GM18508 (cell line): ENCODE measurements around the gene SPCS3.
A peak's percentile ranks its signal among the peaks of the same experiment; 100 is the strongest.
"Not testable (repeated sequence)": the region's sequence is repeated elsewhere in the genome, so short reads cannot be mapped to it uniquely, and the experiment has no call there.

ENCODE experiments used
- ATAC-seq: cut with Tn5 transposase; IDR thresholded peaks from one replicate; pipeline ENCODE4 v1.9.1; 2021; ENCODE audit warnings: moderate number of reproducible peaks; ENCODE audit not compliant: insufficient read depth, unreplicated experiment

Gene SPCS3

DNA sequence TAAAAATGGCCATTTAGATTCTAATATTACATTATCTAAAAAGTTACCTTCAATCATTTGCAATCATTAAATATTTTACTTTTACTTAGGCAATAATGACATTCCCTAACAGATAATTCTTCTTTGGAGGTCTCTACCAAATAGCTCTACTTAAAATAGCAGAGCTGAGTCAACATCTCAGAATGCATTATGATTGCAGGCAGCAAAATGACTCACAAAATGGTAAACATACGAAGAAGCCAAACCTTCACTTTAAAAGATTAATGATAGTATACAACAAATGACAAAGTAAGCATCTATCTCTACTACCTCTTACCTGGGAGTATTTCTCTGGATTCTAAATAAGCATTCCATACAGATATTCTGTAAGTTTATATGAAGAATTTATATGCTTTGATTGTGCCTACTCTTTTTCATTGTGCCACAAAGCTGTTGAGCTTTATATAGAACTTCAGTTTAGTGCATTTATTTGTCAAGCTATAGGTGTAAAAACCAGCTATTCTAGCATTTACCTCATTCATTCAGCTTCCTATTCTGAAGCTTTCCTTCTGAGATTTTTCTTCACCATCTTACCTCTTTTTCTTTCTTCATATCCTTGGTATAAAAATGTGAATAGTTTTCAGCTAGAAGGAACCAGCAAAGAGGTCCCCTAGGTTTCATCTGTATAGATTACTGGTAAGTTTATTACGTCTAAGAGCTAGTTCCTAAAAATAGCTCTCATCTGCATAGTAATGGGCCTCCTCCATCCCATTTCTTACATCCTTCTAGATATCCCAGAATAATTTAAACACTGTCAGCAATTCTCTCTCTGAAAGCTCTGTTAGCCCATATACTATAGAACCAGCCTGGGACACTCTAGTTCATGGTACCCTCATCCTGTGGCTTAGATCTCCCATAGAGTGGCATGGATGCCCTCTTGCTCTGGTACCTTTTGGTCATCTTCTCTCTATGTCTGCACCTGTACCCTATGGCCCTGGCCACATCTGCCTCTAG lies 17.2 kb upstream of the SPCS3 start:
- ATAC-seq: no peak

DNA sequence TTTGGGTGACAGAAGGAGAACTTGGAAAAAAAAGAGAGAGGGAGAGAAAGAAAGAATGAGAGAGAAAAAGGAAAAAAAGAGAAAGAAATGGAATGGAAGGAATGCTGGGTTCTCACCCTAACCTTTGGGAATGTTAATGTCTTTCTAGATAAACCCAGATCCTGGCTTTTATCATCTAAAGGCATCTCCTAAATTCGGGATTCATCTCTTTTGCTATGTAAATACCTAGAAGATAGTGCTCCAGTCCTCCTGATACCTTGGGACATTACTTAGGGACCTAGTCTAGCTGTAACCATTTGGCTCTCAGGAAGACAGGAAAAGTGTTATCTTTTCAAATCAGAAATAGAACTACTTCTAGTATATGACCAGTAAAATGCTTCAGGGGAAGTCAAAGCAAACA lies 15.8 kb upstream of the SPCS3 start:
- ATAC-seq: no peak

- ATAC-seq: no peak
These were observed 12.7 kb upstream of the SPCS3 start for GRCh38 chr4:176306837-176307665.

- no peak for ATAC-seq
These were observed 12.2 kb upstream of the SPCS3 start for GRCh38 chr4:176307666-176307930.

GRCh38 chr4:176308441-176308840 lies 11.3 kb upstream of the SPCS3 start:
- ATAC-seq: no peak

DNA sequence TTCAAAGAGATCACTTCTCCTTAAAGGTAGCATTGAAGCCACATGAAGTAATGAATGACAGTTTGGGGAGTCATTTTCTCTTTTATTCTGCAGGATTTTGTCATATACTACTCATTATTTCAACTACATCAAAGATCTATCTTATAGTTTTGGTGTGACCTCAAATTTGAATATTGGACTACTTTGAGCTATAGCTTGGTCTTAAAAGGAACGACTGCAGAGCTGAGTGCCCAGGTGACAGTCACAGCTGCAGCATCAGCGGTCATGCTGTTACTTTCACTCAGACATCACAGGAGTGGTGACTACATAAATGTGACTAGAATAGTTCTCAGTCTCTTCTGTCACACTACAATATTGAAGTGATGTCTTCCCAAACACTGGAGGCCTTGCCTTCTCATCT lies 10.7 kb upstream of the SPCS3 start:
- ATAC-seq: peak; percentile 96

GRCh38 chr4:176309772-176310171 lies 10.0 kb upstream of the SPCS3 start:
- ATAC-seq: no peak

- ATAC-seq: no peak
These were observed 6.0 kb upstream of the SPCS3 start for GRCh38 chr4:176313596-176314336.

- no peak for ATAC-seq
These were observed 539 bp upstream of the SPCS3 start for GRCh38 chr4:176319151-176319703.

DNA sequence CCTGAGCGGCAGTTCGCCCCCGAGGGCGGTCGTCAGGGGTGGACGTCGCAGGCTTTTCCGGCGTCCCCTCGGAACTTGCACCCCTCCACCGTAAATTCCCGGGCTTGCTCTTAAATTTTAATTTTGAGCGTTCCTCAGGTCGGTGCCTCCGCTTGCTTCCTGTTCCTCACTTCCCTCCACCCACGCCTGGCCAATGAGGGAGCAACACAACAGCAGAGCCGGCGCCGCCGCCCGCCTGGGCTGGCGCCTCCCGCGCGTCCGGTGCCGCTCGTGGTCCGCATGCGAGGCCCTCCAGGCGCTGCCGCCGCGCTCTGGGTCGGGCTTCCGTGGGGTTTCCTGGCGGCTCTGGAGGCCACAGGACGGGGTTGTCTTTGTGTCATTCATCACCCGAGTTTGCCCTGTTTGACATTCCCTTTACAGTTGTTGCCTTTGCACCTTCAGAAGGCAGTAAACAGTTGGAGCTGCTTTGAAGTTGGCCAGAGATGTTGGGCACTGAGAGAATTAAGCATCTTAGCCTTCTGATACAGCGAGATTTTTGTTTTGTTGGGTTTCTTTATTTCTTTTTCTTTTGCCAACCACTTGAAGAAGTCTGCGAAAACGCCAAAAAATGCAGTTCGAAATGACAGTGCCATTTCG lies 692 bp downstream of the SPCS3 start:
- ATAC-seq: peak; percentile 71

DNA sequence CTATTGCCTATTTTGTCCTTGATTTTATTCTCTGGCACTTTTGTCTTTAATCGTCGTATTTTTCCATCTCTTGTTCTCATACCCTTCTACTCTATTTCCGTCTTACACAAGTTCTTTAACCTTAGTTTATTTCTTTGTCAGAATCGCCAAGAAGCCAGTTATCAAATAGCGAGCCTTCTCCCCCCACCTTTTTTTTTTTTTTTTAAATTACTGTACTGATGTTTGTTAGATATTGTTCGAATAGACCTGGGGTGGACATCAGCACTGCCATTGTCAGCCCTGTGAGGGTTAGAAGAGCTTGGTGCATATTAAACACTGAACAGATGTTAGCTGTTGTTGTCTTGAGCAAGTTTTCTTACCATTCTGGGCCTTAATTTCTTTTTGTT lies 1.2 kb downstream of the SPCS3 start:
- ATAC-seq: no peak

DNA sequence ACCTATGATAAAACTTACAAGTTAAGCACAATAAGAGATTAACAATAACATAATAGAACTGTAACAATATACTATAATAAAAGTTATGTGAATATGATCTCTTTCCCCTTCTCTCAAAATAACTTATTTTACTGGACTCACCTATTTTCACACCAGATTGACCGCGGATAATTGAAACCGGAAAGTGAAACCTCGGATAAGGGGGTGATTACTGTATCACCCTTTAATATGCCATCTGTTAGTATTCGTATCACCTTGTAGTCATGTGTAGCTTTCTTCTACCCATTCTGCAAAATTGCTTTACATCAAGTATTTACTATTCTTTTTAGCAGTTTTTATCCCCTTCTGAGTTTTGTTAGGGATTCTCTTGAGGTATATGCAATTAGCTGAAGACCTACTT lies 1.8 kb downstream of the SPCS3 start:
- ATAC-seq: no peak

- ATAC-seq: no peak
These were observed 3.9 kb downstream of the SPCS3 start for GRCh38 chr4:176323511-176324160.

DNA sequence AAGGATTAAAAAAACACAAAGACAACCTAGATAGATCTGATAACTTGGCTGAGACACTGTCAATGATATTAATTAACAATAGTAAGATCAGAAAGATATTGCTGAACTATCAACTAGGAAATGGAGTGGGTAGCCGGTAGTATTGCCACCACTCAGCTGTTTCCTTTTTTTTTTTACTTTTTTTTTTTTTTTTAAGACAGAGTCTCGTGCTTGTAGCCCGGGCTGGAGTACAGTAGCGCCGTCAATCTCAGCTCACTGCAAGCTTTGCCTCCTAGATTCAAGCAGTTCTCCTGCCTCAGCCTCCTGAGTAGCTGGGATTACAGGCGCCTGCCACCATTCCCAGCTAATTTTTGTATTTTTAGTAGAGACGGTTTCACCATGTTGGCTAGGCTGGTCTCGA lies 5.1 kb downstream of the SPCS3 start:
- ATAC-seq: not testable (repeated sequence)

- no peak for ATAC-seq
These were observed 13.3 kb downstream of the SPCS3 start for GRCh38 chr4:176333076-176333475.

GRCh38 chr4:176334066-176334465 lies 14.3 kb downstream of the SPCS3 start:
- ATAC-seq: no peak

DNA sequence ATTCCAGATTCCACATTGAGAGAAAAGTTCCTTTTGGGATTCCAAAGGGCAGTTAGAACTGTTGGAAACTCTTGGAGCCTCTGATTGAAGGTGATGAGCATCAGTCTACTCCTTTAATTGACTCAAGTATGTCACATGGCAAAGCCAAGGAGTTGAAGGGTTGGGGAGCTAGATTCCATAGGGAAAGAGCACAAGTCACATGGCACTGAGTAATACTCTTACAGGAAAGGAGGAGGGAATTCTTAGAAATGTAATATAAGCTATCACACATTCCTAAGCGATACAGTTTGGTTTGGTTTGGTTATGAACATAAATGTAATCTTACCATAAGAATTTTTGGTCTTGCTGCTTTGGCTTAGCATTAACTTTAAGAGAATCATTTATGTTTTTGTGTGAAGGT lies 15.7 kb downstream of the SPCS3 start:
- no peak for ATAC-seq

- no peak for ATAC-seq
These were observed 20.4 kb downstream of the SPCS3 start for GRCh38 chr4:176339936-176340761.
